Stimulated activated CD4-positive, alpha-beta T cell treated with anti-CD3 and anti-CD28 coated beads, Interleukin-12 subunit alpha, Interleukin-12 subunit beta, amount 100 ng/mL, for 4 hours (primary cell): ENCODE data around the gene RFC5.
A peak's percentile ranks its signal among the peaks of the same experiment; 100 is the strongest.
"Not testable (repeated sequence)": the region's sequence is repeated elsewhere in the genome, so short reads cannot be mapped to it uniquely, and the experiment has no call there.

Experiments
- DNase-seq: peaks from one replicate; pipeline ENCODE4 v3.0.0-alpha.2; 2020

RFC5 gene

GRCh38 chr12:118053071-118053985, 36.8 kb downstream of the RFC5 start:
- DNase-seq, result no peak

- peak; percentile 61 for DNase-seq
Observed at GRCh38 chr12:118055144-118055557, 38.6 kb downstream of the RFC5 start.

GRCh38 chr12:118055865-118056773, 39.6 kb downstream of the RFC5 start:
- DNase-seq, result no peak

- DNase-seq, result no peak
Observed at GRCh38 chr12:118058227-118058626, 41.7 kb downstream of the RFC5 start.

GRCh38 chr12:118058881-118059280, 42.4 kb downstream of the RFC5 start:
- DNase-seq, result no peak

GRCh38 chr12:118059341-118060191, 43.1 kb downstream of the RFC5 start:
- DNase-seq, result no peak

- DNase-seq, result no peak
Observed at GRCh38 chr12:118060301-118061010, 44.0 kb downstream of the RFC5 start.

- DNase-seq, result peak; percentile 60
Observed at GRCh38 chr12:118061011-118061872, 44.7 kb downstream of the RFC5 start, which contains the start of gene WSB2. Gene WSB2 (minus strand): TSS chr12:118061179. CDS start chr12:118061048, 131 bp downstream.

- DNase-seq, result peak; percentile 20
Observed at GRCh38 chr12:118061873-118062843, 45.7 kb downstream of the RFC5 start.

GRCh38 chr12:118063576-118064391, 47.3 kb downstream of the RFC5 start:
- no peak for DNase-seq

GRCh38 chr12:118064608-118065007, 48.1 kb downstream of the RFC5 start:
- DNase-seq, result no peak

GRCh38 chr12:118065380-118065779, 48.9 kb downstream of the RFC5 start:
- DNase-seq, result no peak

GRCh38 chr12:118068445-118068844, 51.9 kb downstream of the RFC5 start:
- no peak for DNase-seq

- no peak for DNase-seq
Observed at GRCh38 chr12:118070650-118071049, 54.1 kb downstream of the RFC5 start.

GRCh38 chr12:118073768-118074167, 57.3 kb downstream of the RFC5 start:
- no peak for DNase-seq

GRCh38 chr12:118081521-118081920, 65.0 kb downstream of the RFC5 start:
- not testable (repeated sequence) for DNase-seq
